Measurements from ENCODE around the gene RTTN. TPM values are rescaled to one million over a fixed set of nuclear protein-coding genes. Genes with fewer than 3 reads are reported as not detected.

The RTTN gene
- total RNA-seq, 1 donor from 2014 or later, result 25.3 TPM

DNA sequence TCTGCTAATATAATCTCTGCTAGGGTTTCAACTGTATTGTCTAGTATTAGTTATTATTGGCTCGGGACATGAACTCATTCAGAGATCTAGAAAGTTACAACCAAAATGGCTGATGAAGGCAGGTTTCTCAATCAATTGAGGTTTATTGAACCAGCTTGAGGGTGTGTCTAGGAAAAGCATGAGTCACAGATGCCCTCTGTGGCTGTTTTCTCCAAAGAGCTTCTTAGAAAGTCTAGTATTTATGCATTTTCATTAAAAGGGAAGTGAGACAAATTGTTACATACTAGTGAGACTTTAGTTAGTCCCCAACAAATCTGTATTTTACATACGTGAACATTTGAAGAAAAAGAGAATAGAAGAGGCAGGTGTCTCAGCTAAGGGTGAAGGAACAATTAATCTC, 23.0 kb upstream of the RTTN start:
- H3K4me3 Mint-ChIP-seq, result no peak overlapping the region
- no peak for DNase-seq (ENCODE audit: low spot score)
- H3K36me3 Mint-ChIP-seq (ENCODE audit: low read depth), result no peaks in the 10 kb centered on the region
- H3K27me3 Mint-ChIP-seq (ENCODE audit: insufficient read depth), result peaks cover 3% of the 10 kb centered on the region
- peaks cover 7% of the 10 kb centered on the region for H3K9me3 Mint-ChIP-seq
- no peak overlapping the region for H3K27ac Mint-ChIP-seq
- intact Hi-C loops (cut with micrococcal nuclease), result no loop called here
- H3K4me1 Mint-ChIP-seq (ENCODE audit: low read depth), result no peaks in the 10 kb centered on the region

DNA sequence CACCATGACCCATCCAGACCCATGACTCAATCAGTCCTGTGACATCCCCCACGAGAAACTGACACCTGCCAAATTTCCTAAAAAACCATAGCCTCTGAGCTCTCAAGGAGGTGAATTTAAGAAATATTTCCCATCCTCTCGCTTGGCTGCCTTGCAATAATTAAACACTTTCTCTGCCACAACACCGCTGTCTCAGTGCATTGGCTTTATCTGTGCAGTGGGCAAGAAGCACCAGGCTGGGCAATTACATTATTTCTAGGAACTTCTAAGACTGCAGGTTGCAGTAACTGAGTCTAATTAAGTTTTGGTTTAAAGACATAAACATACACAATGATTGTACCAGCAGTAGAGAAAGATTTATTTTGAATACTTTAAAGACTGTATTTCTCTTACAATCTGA, 22.0 kb upstream of the RTTN start:
- peaks cover 3% of the 10 kb centered on the region for H3K27me3 Mint-ChIP-seq (ENCODE audit: insufficient read depth)
- H3K36me3 Mint-ChIP-seq (ENCODE audit: low read depth), result no peaks in the 10 kb centered on the region
- peaks cover 7% of the 10 kb centered on the region for H3K9me3 Mint-ChIP-seq
- no peak overlapping the region for H3K4me3 Mint-ChIP-seq
- no peak for DNase-seq (ENCODE audit: low spot score)
- H3K4me1 Mint-ChIP-seq (ENCODE audit: low read depth), result no peaks in the 10 kb centered on the region
- H3K27ac Mint-ChIP-seq, result no peak overlapping the region
- intact Hi-C loops (cut with micrococcal nuclease), result no loop called here

DNA sequence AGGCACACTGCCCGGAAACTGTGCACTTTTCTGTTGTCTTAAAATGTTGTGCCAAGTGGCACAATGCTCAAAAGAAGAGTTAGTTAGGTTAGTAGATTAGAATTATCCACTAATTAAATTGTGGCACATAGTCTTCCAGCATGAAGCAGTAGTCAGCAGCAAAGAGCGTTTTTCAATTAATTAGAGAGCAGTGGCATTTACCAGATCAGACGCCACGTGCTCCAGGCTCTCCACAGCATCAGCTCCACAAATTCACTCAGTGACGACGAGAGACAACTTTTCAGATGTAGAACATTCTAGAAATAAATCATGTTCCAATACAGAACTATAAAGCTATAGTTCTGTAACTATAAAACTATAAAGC, 16.4 kb upstream of the RTTN start:
- Mint-ChIP-seq H3K36me3 (ENCODE audit: low read depth) (no peaks in the 10 kb centered on the region), H3K4me1 (ENCODE audit: low read depth) (no peaks in the 10 kb centered on the region), H3K9me3 (no peaks in the 10 kb centered on the region), H3K4me3 (no peak overlapping the region), H3K27me3 (ENCODE audit: insufficient read depth) (peaks cover 18% of the 10 kb centered on the region), H3K27ac (no peak overlapping the region)
- no peak for DNase-seq (ENCODE audit: low spot score)
- intact Hi-C loops (cut with micrococcal nuclease), result no loop called here

DNA sequence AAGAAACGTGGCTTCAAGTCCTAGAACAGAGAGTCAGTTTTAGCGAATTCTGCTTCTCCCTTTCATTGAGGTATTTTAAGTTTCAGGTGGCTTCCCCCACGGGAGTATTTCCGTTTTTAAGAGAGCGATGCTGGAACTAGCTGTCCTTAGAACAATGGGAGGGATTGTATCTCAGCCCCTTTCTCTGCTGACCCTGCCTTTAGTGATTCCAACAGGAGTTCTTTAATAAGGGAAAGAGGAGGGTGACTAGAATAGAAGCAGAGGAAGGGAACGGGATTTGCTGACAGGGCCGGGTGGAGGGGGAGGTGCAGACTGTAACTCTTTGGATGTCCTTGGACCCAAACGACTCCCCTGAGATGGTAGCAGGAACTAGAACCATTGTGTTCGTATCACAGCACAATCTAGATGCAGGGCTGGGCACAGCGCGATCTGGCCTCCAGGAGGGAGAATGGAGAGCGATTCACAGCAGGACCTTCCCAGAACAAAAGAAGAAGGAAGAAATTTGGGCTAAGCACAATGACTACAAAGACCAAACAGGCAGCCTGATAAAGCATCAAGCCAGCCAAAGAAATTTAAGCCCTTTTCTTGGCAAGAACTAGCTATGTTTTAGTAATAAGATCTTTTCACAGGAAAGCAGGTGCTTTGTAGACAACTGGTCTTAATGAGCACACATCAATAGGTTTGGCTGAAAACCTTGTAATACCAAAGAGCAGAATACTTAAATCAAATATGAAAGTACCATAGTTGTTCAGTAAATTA, 15.8 kb upstream of the RTTN start:
- intact Hi-C loops (cut with micrococcal nuclease), result no loop called here
- no peaks in the 10 kb centered on the region for H3K36me3 Mint-ChIP-seq (ENCODE audit: low read depth)
- no peak overlapping the region for H3K27ac Mint-ChIP-seq
- no peaks in the 10 kb centered on the region for H3K4me1 Mint-ChIP-seq (ENCODE audit: low read depth)
- peaks cover 20% of the 10 kb centered on the region for H3K27me3 Mint-ChIP-seq (ENCODE audit: insufficient read depth)
- no peak overlapping the region for H3K4me3 Mint-ChIP-seq
- DNase-seq (ENCODE audit: low spot score), result no peak
- H3K9me3 Mint-ChIP-seq, result no peaks in the 10 kb centered on the region

DNA sequence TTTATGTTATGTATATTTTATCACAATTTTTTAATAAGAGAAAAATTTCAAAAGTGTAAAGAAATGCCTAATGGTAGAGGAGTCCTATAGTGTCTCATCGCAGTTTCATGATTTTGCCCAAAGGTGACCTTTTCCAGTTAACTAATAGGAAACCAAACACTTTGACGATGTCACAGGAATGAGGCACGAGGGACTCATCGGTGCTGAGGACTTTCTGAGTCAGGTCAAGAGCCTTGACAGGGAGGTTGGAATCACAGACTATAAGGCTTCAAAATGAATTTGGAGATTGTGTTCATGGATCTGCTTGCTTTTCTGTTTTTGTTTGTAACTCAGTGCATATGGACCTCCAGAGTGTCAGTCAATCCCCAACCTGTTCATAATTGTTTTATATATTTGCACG, 15.1 kb upstream of the RTTN start:
- intact Hi-C loops (cut with micrococcal nuclease), result no loop called here
- peaks cover 20% of the 10 kb centered on the region for H3K27me3 Mint-ChIP-seq (ENCODE audit: insufficient read depth)
- no peaks in the 10 kb centered on the region for H3K4me1 Mint-ChIP-seq (ENCODE audit: low read depth)
- H3K9me3 Mint-ChIP-seq, result no peaks in the 10 kb centered on the region
- no peak for DNase-seq (ENCODE audit: low spot score)
- H3K4me3 Mint-ChIP-seq, result no peak overlapping the region
- H3K27ac Mint-ChIP-seq, result no peak overlapping the region
- no peaks in the 10 kb centered on the region for H3K36me3 Mint-ChIP-seq (ENCODE audit: low read depth)

DNA sequence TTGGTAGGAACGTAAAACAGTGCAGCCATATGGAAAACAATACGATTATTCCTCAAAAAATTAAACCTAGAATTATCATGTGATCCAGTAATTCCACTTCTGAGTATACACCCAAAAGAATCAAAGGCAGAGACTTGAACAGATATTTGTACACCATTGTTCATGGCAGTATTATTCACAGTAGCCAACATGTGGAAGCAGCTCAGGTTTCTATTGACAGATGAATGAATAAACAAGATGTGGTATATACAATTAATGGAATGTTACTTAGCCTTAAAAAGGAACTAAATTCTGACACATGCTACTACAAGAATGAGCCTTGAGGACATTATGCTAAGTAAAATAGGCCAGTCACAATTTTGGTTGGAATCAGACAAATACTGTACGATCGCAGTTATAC, 14.2 kb upstream of the RTTN start:
- no peaks in the 10 kb centered on the region for H3K4me1 Mint-ChIP-seq (ENCODE audit: low read depth)
- intact Hi-C loops (cut with micrococcal nuclease), result no loop called here

DNA sequence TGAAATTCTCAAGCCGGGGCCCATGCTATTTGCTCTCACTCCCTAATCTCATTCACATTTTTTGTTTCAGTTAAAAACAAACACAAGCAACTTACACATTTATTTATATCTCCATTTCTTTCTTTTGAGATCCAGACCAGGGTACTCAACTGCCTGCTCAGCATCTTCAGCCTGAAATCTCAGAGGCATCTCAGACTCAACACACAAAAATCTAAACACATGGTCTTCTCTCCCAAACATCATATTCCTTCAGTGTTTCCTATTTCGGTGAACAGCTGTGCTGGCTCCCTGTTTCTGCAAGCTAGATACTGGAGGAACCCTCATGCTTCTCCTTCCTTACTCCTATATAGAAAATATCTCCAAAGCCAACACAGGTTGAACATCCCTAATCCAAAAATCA, 11.3 kb upstream of the RTTN start:
- no peaks in the 10 kb centered on the region for H3K36me3 Mint-ChIP-seq (ENCODE audit: low read depth)
- DNase-seq (ENCODE audit: low spot score), result no peak
- H3K27ac Mint-ChIP-seq, result no peak overlapping the region
- H3K4me1 Mint-ChIP-seq (ENCODE audit: low read depth), result no peaks in the 10 kb centered on the region
- intact Hi-C loops (cut with micrococcal nuclease), result no loop called here
- no peak overlapping the region for H3K4me3 Mint-ChIP-seq
- peaks cover 26% of the 10 kb centered on the region for H3K27me3 Mint-ChIP-seq (ENCODE audit: insufficient read depth)
- H3K9me3 Mint-ChIP-seq, result no peaks in the 10 kb centered on the region

More for the DNA sequence above, 14.2 kb upstream of the RTTN start:
- Mint-ChIP-seq H3K9me3 (no peaks in the 10 kb centered on the region), H3K27ac (no peak overlapping the region), H3K36me3 (ENCODE audit: low read depth) (no peaks in the 10 kb centered on the region), H3K27me3 (ENCODE audit: insufficient read depth) (peaks cover 20% of the 10 kb centered on the region), H3K4me3 (no peak overlapping the region)
- DNase-seq (ENCODE audit: low spot score), result no peak

DNA sequence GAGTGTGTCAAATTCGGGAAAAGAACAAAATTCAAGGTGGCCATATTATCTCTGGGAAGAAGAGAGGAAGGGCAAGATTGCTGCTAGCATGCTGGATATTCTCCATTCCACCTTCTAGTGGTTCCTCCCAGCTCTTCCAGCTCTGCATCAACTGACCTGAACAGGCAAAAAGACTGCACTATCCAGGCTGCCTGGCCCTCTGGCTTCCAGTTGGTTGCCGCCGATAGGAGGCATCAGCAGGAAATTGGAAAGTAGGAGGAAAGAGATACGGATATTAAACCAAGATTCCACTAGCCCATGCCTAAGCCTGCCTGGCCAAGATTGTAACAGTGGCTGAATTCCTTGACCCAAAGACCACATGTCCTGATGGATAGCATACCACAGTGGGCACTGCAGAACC, 1.7 kb upstream of the RTTN start:
- Mint-ChIP-seq H3K4me1 (ENCODE audit: low read depth) (peaks cover 30% of the 10 kb centered on the region), H3K36me3 (ENCODE audit: low read depth) (no peaks in the 10 kb centered on the region), H3K27me3 (ENCODE audit: insufficient read depth) (peaks cover 11% of the 10 kb centered on the region), H3K4me3 (no peak overlapping the region), H3K27ac (no peak overlapping the region), H3K9me3 (no peaks in the 10 kb centered on the region)
- no peak for DNase-seq (ENCODE audit: low spot score)
- intact Hi-C loops (cut with micrococcal nuclease), result loop anchor here (1.0 to 10.0 kb wide), 5 partner anchors 250 to 1362 kb away; no protein-coding TSS in a partner anchor

DNA sequence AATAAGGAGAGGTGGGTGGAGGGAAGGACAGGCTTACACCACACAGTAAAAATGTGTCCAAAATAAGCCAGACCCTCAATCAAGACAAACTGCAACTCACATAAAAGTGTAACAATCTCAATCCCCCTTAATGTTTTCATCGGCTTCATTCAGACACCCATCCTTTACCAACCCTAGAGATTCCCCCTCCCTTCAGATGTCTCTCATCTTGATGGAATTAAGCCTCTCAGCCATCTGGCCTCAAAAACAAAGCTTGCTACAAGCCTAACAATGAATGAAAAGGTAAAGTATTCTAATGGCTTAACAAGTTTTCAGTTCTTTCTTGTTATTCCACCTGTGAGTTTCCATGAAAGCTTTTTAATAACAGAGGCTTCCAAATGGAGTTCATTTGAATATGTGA, 5.2 kb downstream of the RTTN start:
- intact Hi-C loops (cut with micrococcal nuclease), result loop anchor here (10.0 kb wide), 1 partner anchor 1355 kb away; no protein-coding TSS in a partner anchor
- H3K27ac Mint-ChIP-seq, result no peak overlapping the region
- H3K9me3 Mint-ChIP-seq, result no peaks in the 10 kb centered on the region
- peaks cover 24% of the 10 kb centered on the region for H3K4me1 Mint-ChIP-seq (ENCODE audit: low read depth)
- H3K4me3 Mint-ChIP-seq, result no peak overlapping the region
- DNase-seq (ENCODE audit: low spot score), result no peak
- peaks cover 20% of the 10 kb centered on the region for H3K36me3 Mint-ChIP-seq (ENCODE audit: low read depth)
- no peaks in the 10 kb centered on the region for H3K27me3 Mint-ChIP-seq (ENCODE audit: insufficient read depth)

DNA sequence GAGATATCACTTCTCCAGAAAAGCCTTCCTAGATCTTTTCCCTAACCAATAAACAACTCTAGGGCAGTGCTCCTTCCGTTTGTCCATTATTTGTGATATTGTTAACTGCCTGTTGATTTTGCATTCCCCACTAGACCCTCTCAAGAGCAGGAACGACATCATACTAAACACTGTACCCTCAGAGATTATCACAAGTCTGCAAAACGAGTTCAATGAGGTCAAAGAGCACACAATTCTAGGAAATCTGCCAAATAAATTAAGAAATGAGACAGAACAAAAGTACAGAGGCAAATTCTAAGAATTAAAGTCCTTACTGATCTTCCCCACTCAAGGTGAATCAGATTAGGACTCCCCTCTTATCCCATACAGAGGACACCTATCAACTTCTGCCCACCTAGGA, 7.6 kb downstream of the RTTN start:
- intact Hi-C loops (cut with micrococcal nuclease), result no loop called here
- Mint-ChIP-seq H3K4me3 (no peak overlapping the region), H3K27me3 (ENCODE audit: insufficient read depth) (no peaks in the 10 kb centered on the region), H3K9me3 (no peaks in the 10 kb centered on the region), H3K4me1 (ENCODE audit: low read depth) (peaks cover 26% of the 10 kb centered on the region), H3K27ac (no peak overlapping the region), H3K36me3 (ENCODE audit: low read depth) (peaks cover 26% of the 10 kb centered on the region)
- no peak for DNase-seq (ENCODE audit: low spot score)

DNA sequence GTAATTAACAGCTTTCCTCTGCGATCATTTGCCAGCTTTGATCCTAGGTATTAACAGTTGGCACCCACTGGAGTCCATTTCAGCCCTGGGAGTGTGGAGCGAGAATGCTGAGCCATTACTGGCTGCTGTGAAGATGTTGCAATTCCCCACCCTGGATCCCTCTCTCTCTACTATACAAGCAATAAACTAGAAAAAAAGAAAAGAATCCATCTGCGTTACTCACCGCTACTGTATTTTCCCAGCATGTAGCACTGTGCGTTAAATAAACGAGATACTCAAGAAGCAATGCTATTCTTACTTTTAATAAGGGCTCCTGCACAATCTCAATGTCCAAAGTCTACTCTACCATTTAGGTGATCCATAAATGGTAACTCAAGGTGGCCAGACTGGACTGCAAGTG, 8.5 kb downstream of the RTTN start:
- Mint-ChIP-seq H3K9me3 (no peaks in the 10 kb centered on the region), H3K4me1 (ENCODE audit: low read depth) (peaks cover 21% of the 10 kb centered on the region), H3K27me3 (ENCODE audit: insufficient read depth) (no peaks in the 10 kb centered on the region), H3K36me3 (ENCODE audit: low read depth) (peaks cover 28% of the 10 kb centered on the region), H3K27ac (no peak overlapping the region), H3K4me3 (no peak overlapping the region)
- intact Hi-C loops (cut with micrococcal nuclease), result no loop called here
- no peak for DNase-seq (ENCODE audit: low spot score)

DNA sequence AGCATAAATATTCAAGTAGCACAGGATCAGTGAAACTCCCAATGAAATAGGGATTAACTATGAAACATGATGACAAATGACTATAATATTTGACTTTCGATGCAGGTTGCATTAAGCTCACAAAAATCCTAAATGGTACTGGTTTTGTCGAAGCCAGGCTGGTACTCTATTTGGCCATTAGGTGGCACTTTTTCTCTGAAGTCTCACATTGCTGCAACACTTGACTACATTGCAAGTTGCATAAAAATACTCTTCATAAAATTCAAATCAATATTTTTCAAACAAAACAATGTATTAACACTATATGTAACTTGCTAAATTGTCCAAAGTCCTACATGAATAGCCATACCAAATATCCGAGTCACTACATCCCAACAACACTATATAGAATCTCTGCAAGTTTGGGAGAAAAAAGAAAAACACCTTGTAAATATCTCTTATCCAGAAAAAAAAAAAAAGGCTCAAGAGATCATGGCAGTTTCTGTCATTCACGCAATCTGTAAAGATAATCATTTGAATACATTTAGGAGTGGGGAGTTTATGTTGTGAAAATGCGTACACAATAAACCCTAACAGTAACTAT, 9.5 kb downstream of the RTTN start:
- intact Hi-C loops (cut with micrococcal nuclease), result loop anchor here (1.0 kb wide), 2 partner anchors 238 to 258 kb away; no protein-coding TSS in a partner anchor
- Mint-ChIP-seq H3K4me3 (no peak overlapping the region), H3K27ac (no peak overlapping the region), H3K36me3 (ENCODE audit: low read depth) (peaks cover 28% of the 10 kb centered on the region), H3K9me3 (no peaks in the 10 kb centered on the region), H3K4me1 (ENCODE audit: low read depth) (peaks cover 20% of the 10 kb centered on the region), H3K27me3 (ENCODE audit: insufficient read depth) (no peaks in the 10 kb centered on the region)
- DNase-seq (ENCODE audit: low spot score), result no peak

DNA sequence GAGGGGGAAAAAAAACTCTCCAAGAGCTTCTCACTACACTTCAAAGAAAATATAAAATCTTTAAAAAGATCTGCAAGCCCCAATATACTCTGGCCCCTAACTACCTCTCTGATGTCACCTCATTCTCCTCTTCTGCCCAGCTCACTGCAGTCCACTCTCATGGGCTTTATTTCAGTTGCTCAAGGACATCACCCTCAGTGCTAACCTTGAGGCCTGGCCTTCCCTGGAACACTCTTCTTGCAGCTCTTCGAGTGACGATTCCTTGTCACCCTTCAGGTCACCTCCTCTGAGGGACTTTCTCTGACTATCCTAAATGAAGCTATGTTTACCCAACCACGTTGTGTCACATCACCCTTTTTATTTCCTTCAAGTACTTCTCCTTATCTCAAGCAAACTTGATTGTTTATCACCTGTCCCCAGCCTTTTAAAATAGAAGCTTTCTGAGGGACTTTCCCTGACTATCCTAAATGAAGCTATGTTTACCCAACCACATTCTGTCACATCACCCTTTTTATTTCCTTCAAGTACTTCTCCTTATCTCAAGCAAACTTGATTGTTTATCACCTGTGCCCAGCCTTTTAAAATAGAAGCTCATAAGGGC, 10.4 kb downstream of the RTTN start:
- peaks cover 20% of the 10 kb centered on the region for H3K4me1 Mint-ChIP-seq (ENCODE audit: low read depth)
- peak overlapping the region; percentile 22 for H3K4me3 Mint-ChIP-seq
- intact Hi-C loops (cut with micrococcal nuclease), result no loop called here
- no peak for DNase-seq (ENCODE audit: low spot score)
- peak overlapping the region; percentile 81 for H3K27ac Mint-ChIP-seq
- H3K36me3 Mint-ChIP-seq (ENCODE audit: low read depth), result peaks cover 30% of the 10 kb centered on the region
- no peaks in the 10 kb centered on the region for H3K9me3 Mint-ChIP-seq
- no peaks in the 10 kb centered on the region for H3K27me3 Mint-ChIP-seq (ENCODE audit: insufficient read depth)
